Naive B cell (primary cell): Measurements from ENCODE around the gene TCTN1. TPM values are rescaled to one million over a fixed set of nuclear protein-coding genes. Genes with fewer than 3 reads are reported as not detected.

ENCODE experiments used
- ATAC-seq, 2 donors: fragments of 150-1000 bp; cut with Tn5 transposase; 2 replicates each; pipeline ENCODE4 v1.10.0; 2021; ENCODE audit warnings: low read depth in 2 of 2, mild to moderate bottlenecking in 2 of 2, moderate library complexity in 2 of 2
- DNase-seq: peaks from one replicate; pipeline ENCODE4 v3.0.0; 2022
- H3K27ac Mint-ChIP-seq, 6 donors: one replicate each; pipeline ENCODE4 v1.8.0; 2020 to 2022; ENCODE audit warnings: mild to moderate bottlenecking in 6 of 6, mixed read lengths in 6 of 6, moderate library complexity in 5 of 6, inconsistent platforms in 2 of 6
- H3K27me3 Mint-ChIP-seq, 3 donors: one replicate each; pipeline ENCODE4 v1.8.0; 2021 to 2022; ENCODE audit warnings: mixed read lengths in 3 of 3, mild to moderate bottlenecking in 1 of 3
- H3K36me3 Mint-ChIP-seq, 2 donors: one replicate each; pipeline ENCODE4 v1.8.0; 2020 to 2022; ENCODE audit warnings: mixed read lengths in 2 of 2, inconsistent platforms in 1 of 2, mild to moderate bottlenecking in 1 of 2
- H3K4me1 Mint-ChIP-seq, 3 donors: one replicate each; pipeline ENCODE4 v1.8.0; 2020 to 2022; ENCODE audit warnings: mixed read lengths in 3 of 3, inconsistent platforms in 1 of 3, mild to moderate bottlenecking in 1 of 3, moderate library complexity in 1 of 3
- H3K4me3 Mint-ChIP-seq, 8 donors: one replicate each; pipeline ENCODE4 v1.8.0; 2020 to 2022; ENCODE audit warnings: mild to moderate bottlenecking in 8 of 8, mixed read lengths in 8 of 8, moderate library complexity in 8 of 8, inconsistent platforms in 2 of 8
- H3K9me3 Mint-ChIP-seq, 7 donors: one replicate each; pipeline ENCODE4 v1.8.0; 2020 to 2022; ENCODE audit warnings: mixed read lengths in 7 of 7, mild to moderate bottlenecking in 5 of 7, inconsistent platforms in 2 of 7, moderate library complexity in 1 of 7
- polyA plus RNA-seq, 6 donors: library from polyadenylated mRNA; unstranded; fragments of 300-500 nt; fragmentation: Illumina TruSeq; gene quantifications; one replicate each; pipeline ENCODE4 v1.2.3, GENCODE V29; 2021; ENCODE audit warnings: low read depth in 6 of 6

Gene TCTN1
- polyA plus RNA-seq, 6 donors from 2014 or later, result 52.8 to 109 (median 84.3) TPM

GRCh38 chr12:110697236-110697635, 83.3 kb downstream of the TCTN1 start:
- DNase-seq (no peak), ATAC-seq (no peak)
- peaks cover 39 to 63% (median 57%) of the 10 kb centered on the region in 3 donors for H3K4me1 Mint-ChIP-seq
- peak overlapping the region; percentile 42 to 94 (median 78) for H3K27ac Mint-ChIP-seq
- no peaks in the 10 kb centered on the region for H3K36me3 Mint-ChIP-seq
- peaks cover 0 to 3% (median 0%) of the 10 kb centered on the region in 7 donors for H3K9me3 Mint-ChIP-seq
- no peaks in the 10 kb centered on the region for H3K27me3 Mint-ChIP-seq
- H3K4me3 Mint-ChIP-seq, result peak overlapping the region in 5 of 8 donors; percentile 39 to 86 (median 65)

GRCh38 chr12:110698171-110698902, 84.4 kb downstream of the TCTN1 start:
- no peaks in the 10 kb centered on the region for H3K27me3 Mint-ChIP-seq
- peak overlapping the region; percentile 7 to 87 (median 74) for H3K4me3 Mint-ChIP-seq
- DNase-seq, result peak; percentile 76
- peak; percentile 99 for ATAC-seq
- peak overlapping the region; percentile 88 to 95 (median 93) for H3K27ac Mint-ChIP-seq
- H3K9me3 Mint-ChIP-seq, result peaks cover 0 to 3% (median 0%) of the 10 kb centered on the region in 7 donors
- H3K36me3 Mint-ChIP-seq, result no peaks in the 10 kb centered on the region
- H3K4me1 Mint-ChIP-seq, result peaks cover 37 to 56% (median 50%) of the 10 kb centered on the region in 3 donors

Other genes starting within 250 kb of the TCTN1 start
- gene ANAPC7, start 210.4 kb upstream of the TCTN1 start, polyA plus RNA-seq, result 10 to 100 TPM; 20.1 to 40.7 (median 25.1) TPM
- gene ARPC3, start 163.8 kb upstream of the TCTN1 start, polyA plus RNA-seq, result 1,000 to 10,000 TPM; 1,452 to 1,836 (median 1,596) TPM
- 10 to 100 TPM; 23.3 to 48.1 (median 36.0) TPM for gene GPN3, start 145.9 kb upstream of the TCTN1 start, polyA plus RNA-seq
- 10 to 100 TPM in 5 of 6 donors, 1 to 10 TPM in 1; 8.9 to 17.9 (median 15.6) TPM for gene FAM216A, start 145.3 kb upstream of the TCTN1 start, polyA plus RNA-seq
- 100 to 1,000 TPM; 120 to 151 (median 143) TPM for gene VPS29, start 112.0 kb upstream of the TCTN1 start, polyA plus RNA-seq
- gene RAD9B, start 111.8 kb upstream of the TCTN1 start, polyA plus RNA-seq, result 1 to 10 TPM; 1.2 to 4.7 (median 1.6) TPM
- gene PPTC7, start 30.8 kb upstream of the TCTN1 start, polyA plus RNA-seq, result 10 to 100 TPM in 5 of 6 donors, 1 to 10 TPM in 1; 7.1 to 21.3 (median 15.9) TPM
- gene HVCN1, start 75.0 kb downstream of the TCTN1 start, polyA plus RNA-seq, result 100 to 1,000 TPM; 654 to 887 (median 845) TPM
- 100 to 1,000 TPM; 198 to 315 (median 216) TPM for gene PPP1CC, start 128.8 kb downstream of the TCTN1 start, polyA plus RNA-seq
- not detected for gene CCDC63, start 232.9 kb downstream of the TCTN1 start, polyA plus RNA-seq